Gastrocnemius medialis (tissue), 4 donors: ENCODE results near the gene CEBPB. TPM values are rescaled to one million over a fixed set of nuclear protein-coding genes. Genes with fewer than 3 reads are reported as not detected.

Source experiments
- ATAC-seq, 2 donors: fragments of 150-250 bp; one replicate each; pipeline ENCODE4 v1.9.1; 2016
- DNase-seq, 2 donors: peaks; one replicate each; pipeline ENCODE4 v3.0.0-alpha.2; 2019
- H3K27ac ChIP-seq, 4 donors: fragments of 200-600 bp; sonication (generic); 1 replicate in 1 of 4; 2 replicates in 3 of 4; pipeline ENCODE4 v1.5.1; 2016 to 2018; ENCODE audit warnings: mild to moderate bottlenecking in 2 of 4, moderate library complexity in 1 of 4
- H3K27me3 ChIP-seq, 3 donors: fragments of 200-600 bp; sonication (generic) in 2 of 3; 1 replicate in 1 of 3; 2 replicates in 2 of 3; pipeline versions ENCODE4 v1.5.1 to v1.6.0; 2016 to 2019; ENCODE audit warnings: mild to moderate bottlenecking in 1 of 3, moderate library complexity in 1 of 3
- H3K36me3 ChIP-seq, 2 donors: fragments of 200-600 bp; sonication (generic) in 1 of 2; one replicate each; pipeline ENCODE4 v1.5.1; 2017 to 2018
- H3K4me1 ChIP-seq, 2 donors: fragments of 200-600 bp; sonication (generic) in 1 of 2; one replicate each; pipeline ENCODE4 v1.5.1; 2016 to 2017; ENCODE audit warnings: mild to moderate bottlenecking in 2 of 2
- H3K4me3 ChIP-seq, 4 donors: fragments of 200-600 bp; sonication (generic) in 3 of 4; 1 replicate in 1 of 4; 2 replicates in 3 of 4; pipeline ENCODE4 v1.5.1; 2016 to 2019; ENCODE audit warnings: mild to moderate bottlenecking in 2 of 4
- H3K9me3 ChIP-seq, 3 donors: fragments of 200-600 bp; sonication (generic) in 2 of 3; 1 replicate in 1 of 3; 2 replicates in 2 of 3; pipeline ENCODE4 v1.5.1; 2016 to 2019
- CTCF ChIP-seq, 5 experiments: fragments of 450-650 bp in 3 of 5; fragments of 200-600 bp in 2 of 5; sonication (generic) in 2 of 5; IDR thresholded peaks in 4 of 5; conservative IDR thresholded peaks in 1 of 5; 1 replicate in 4 of 5; 2 replicates in 1 of 5; pipeline ENCODE4 v1.5.1; 2016 to 2019; ENCODE audit warnings: antibody characterized with exemption in 5 of 5, mild to moderate bottlenecking in 3 of 5, moderate library complexity in 3 of 5
- POLR2A ChIP-seq, 2 donors: fragments of 450-650 bp; IDR thresholded peaks; one replicate each; pipeline ENCODE4 v1.6.1; 2017; ENCODE audit warnings: antibody characterized with exemption in 2 of 2, mild to moderate bottlenecking in 2 of 2, moderate library complexity in 2 of 2
- in situ Hi-C, 4 donors: fragments of 200-750 bp; cut with MboI; loops; one replicate each; pipeline versions ENCODE4 v1.15.0 to v1.8.0; 2017; ENCODE audit warnings: low sequenced_read_pairs in 4 of 4
- intact Hi-C: fragments of 100-400 bp; cut with DNase I; formaldehyde crosslinking; loops from one replicate; pipeline ENCODE4 v1.15.1; 2023; ENCODE audit warnings: low total_unique reads
- total RNA-seq, 4 donors: library from RNA; depleted of rRNA; stranded (reverse); fragments of >200 nt; gene quantifications; one replicate each; pipeline versions ENCODE4 v1.1.0 to v1.2.3, GENCODE V29; 2016

Gene CEBPB
- total RNA-seq, 4 donors from 2014 or later = 219 to 434 (median 321) TPM

GRCh38 chr20:50214226-50215024 is 23.8 kb downstream of the CEBPB start:
- DNase-seq (no peak), ATAC-seq (no peak)
- intact Hi-C loops = no loop called here
- no peaks in the 10 kb centered on the region for H3K4me1 ChIP-seq
- H3K36me3 ChIP-seq = no peaks in the 10 kb centered on the region
- H3K9me3 ChIP-seq = no peaks in the 10 kb centered on the region
- TF ChIP-seq CTCF (IDR thresholded peaks at IDR 0.05 in 4 of 5, conservative IDR thresholded peaks at IDR 0.05 in 1 of 5) = no peak
- TF ChIP-seq POLR2A (IDR thresholded peaks at IDR 0.05) = no peak
- in situ Hi-C loops = no loop called here
- H3K4me3 ChIP-seq = no peak overlapping the region
- no peaks in the 10 kb centered on the region for H3K27me3 ChIP-seq
- H3K27ac ChIP-seq = no peak overlapping the region

- Histone ChIP-seq H3K27ac (no peak overlapping the region), H3K27me3 (no peaks in the 10 kb centered on the region), H3K4me3 (no peak overlapping the region), H3K4me1 (no peaks in the 10 kb centered on the region), H3K36me3 (no peaks in the 10 kb centered on the region), H3K9me3 (no peaks in the 10 kb centered on the region)
- in situ Hi-C loops (no loop called here), intact Hi-C loops (no loop called here)
- no peak for DNase-seq
- TF ChIP-seq CTCF (IDR thresholded peaks at IDR 0.05 in 4 of 5, conservative IDR thresholded peaks at IDR 0.05 in 1 of 5) (no peak), POLR2A (IDR thresholded peaks at IDR 0.05) (no peak)
- no peak for ATAC-seq
Observed at GRCh38 chr20:50215101-50215690, 24.6 kb downstream of the CEBPB start.

- intact Hi-C loops (no loop called here), in situ Hi-C loops (no loop called here)
- no peaks in the 10 kb centered on the region for H3K27me3 ChIP-seq
- no peaks in the 10 kb centered on the region for H3K9me3 ChIP-seq
- H3K4me3 ChIP-seq = no peak overlapping the region
- H3K36me3 ChIP-seq = no peaks in the 10 kb centered on the region
- H3K4me1 ChIP-seq = no peaks in the 10 kb centered on the region
- DNase-seq (no peak), ATAC-seq (no peak)
- TF ChIP-seq CTCF (IDR thresholded peaks at IDR 0.05 in 4 of 5, conservative IDR thresholded peaks at IDR 0.05 in 1 of 5) = no peak
- TF ChIP-seq POLR2A (IDR thresholded peaks at IDR 0.05) = no peak
- H3K27ac ChIP-seq = no peak overlapping the region
Observed at GRCh38 chr20:50215926-50216325, 25.3 kb downstream of the CEBPB start.

GRCh38 chr20:50216543-50217206 is 26.0 kb downstream of the CEBPB start:
- Histone ChIP-seq H3K27me3 (no peaks in the 10 kb centered on the region), H3K27ac (no peak overlapping the region), H3K9me3 (no peaks in the 10 kb centered on the region), H3K4me3 (no peak overlapping the region), H3K36me3 (no peaks in the 10 kb centered on the region), H3K4me1 (no peaks in the 10 kb centered on the region)
- in situ Hi-C loops = no loop called here
- TF ChIP-seq CTCF (IDR thresholded peaks at IDR 0.05 in 4 of 5, conservative IDR thresholded peaks at IDR 0.05 in 1 of 5) = no peak
- no peak for TF ChIP-seq POLR2A (IDR thresholded peaks at IDR 0.05)
- ATAC-seq (no peak), DNase-seq (no peak)
- intact Hi-C loops = no loop called here
